Spleen (tissue), 11 donors: ENCODE results near the gene SDK1. TPM values are rescaled to one million over a fixed set of nuclear protein-coding genes. Genes with fewer than 3 reads are reported as not detected.

Experiments
- DNase-seq: peaks from one replicate; pipeline ENCODE4 v3.0.0-alpha.2; 2020
- H3K27ac ChIP-seq, 8 donors: fragments of 200-600 bp; sonication (generic) in 7 of 8; 1 replicate in 4 of 8; 2 replicates in 4 of 8; pipeline versions ENCODE4 v1.5.0 to v1.8.0; 2016 to 2021; ENCODE audit warnings: inconsistent platforms in 4 of 8, mild to moderate bottlenecking in 4 of 8, moderate library complexity in 1 of 8
- H3K27me3 ChIP-seq, 7 donors: fragments of 200-600 bp; sonication (generic) in 6 of 7; replicated peaks in 1 of 7; 1 replicate in 4 of 7; 2 replicates in 3 of 7; pipeline versions ENCODE4 v1.5.0 to v1.8.0; 2016 to 2021; ENCODE audit warnings: inconsistent platforms in 3 of 7, mild to moderate bottlenecking in 1 of 7
- H3K36me3 ChIP-seq, 6 donors: fragments of 200-600 bp; sonication (generic) in 5 of 6; 1 replicate in 4 of 6; 2 replicates in 2 of 6; pipeline versions ENCODE4 v1.5.0 to v1.8.0; 2016 to 2021; ENCODE audit warnings: inconsistent platforms in 2 of 6
- H3K4me1 ChIP-seq, 6 donors: fragments of 200-600 bp; sonication (generic) in 5 of 6; 1 replicate in 3 of 6; 2 replicates in 3 of 6; pipeline versions ENCODE4 v1.5.0 to v1.8.0; 2016 to 2021; ENCODE audit warnings: inconsistent platforms in 3 of 6
- H3K4me3 ChIP-seq, 8 donors: fragments of 200-600 bp; sonication (generic) in 7 of 8; 1 replicate in 4 of 8; 2 replicates in 4 of 8; pipeline versions ENCODE4 v1.5.0 to v1.8.0; 2016 to 2021; ENCODE audit warnings: inconsistent platforms in 4 of 8, mild to moderate bottlenecking in 4 of 8, moderate library complexity in 2 of 8
- H3K9me3 ChIP-seq, 8 donors: fragments of 200-600 bp; sonication (generic) in 7 of 8; 1 replicate in 4 of 8; 2 replicates in 4 of 8; pipeline versions ENCODE4 v1.5.0 to v1.8.0; 2016 to 2021; ENCODE audit warnings: inconsistent platforms in 4 of 8
- POLR2A ChIP-seq, 3 donors: fragments of 450-650 bp; IDR thresholded peaks; one replicate each; pipeline ENCODE4 v1.5.1; 2017; ENCODE audit warnings: antibody characterized with exemption in 3 of 3, mild to moderate bottlenecking in 1 of 3
- POLR2AphosphoS5 ChIP-seq, 3 donors: sonication (generic); formaldehyde crosslinking; IDR thresholded peaks; one replicate each; pipeline ENCODE4 v1.5.1; 2017; ENCODE audit warnings: antibody characterized with exemption in 3 of 3
- WGBS, 5 donors: extraction: QIAGEN DNeasy Blood & Tissue Kit in 3 of 5; methylation state at CpG; one replicate each; pipeline versions ENCODE4 v1.1.5 to v1.1.7; 2013 to 2018; 5-methylcytosine and 5-hydroxymethylcytosine counted together
- intact Hi-C: fragments of 100-400 bp; cut with DNase I; formaldehyde crosslinking; loops from one replicate; pipeline ENCODE4 v1.15.0; 2023; ENCODE audit warnings: low total_unique reads
- polyA plus RNA-seq, 3 donors: library from polyadenylated mRNA; stranded (reverse); fragments of 200-250 nt; gene quantifications; one replicate each; pipeline ENCODE4 v1.2.1, GENCODE V29; 2013
- total RNA-seq, 7 donors: library from RNA; depleted of rRNA in 3 of 7; stranded (reverse); fragments of >200 nt in 3 of 7; fragmentation: NEBNext Ultra II Directional in 4 of 7; extraction: Animal tissue kit (Norgen Biotek cat#: 25700) in 4 of 7; gene quantifications; one replicate each; pipeline versions ENCODE4 v1.1.0 to v1.2.1, GENCODE V29; 2016 to 2021
- TF ChIP-seq, protein P1 (sequence below), 11 experiments: fragments of 200-600 bp in 7 of 11; fragments of 450-650 bp in 4 of 11; sonication (generic) in 4 of 11; IDR thresholded peaks in 8 of 11; conservative IDR thresholded peaks in 3 of 11; 1 replicate in 7 of 11; 2 replicates in 4 of 11; pipeline versions ENCODE4 v1.4.0 to v1.8.0; 2016 to 2021; ENCODE audit warnings: antibody characterized with exemption in 11 of 11, inconsistent platforms in 4 of 11, mild to moderate bottlenecking in 1 of 11
- donor health status: healthy with polysubstance abuse.
- donor health status: DM: no; HTN: no; CAD: no; lungs with moderate emphysema.
- donor health status: DM: no; HTN: no; CAD: no.
- donor health status: Bipolar disorder and iron deficiency.
- donor health status: healthy.
- donor health status: DM: no; HTN: no; CAD: no.
- donor health status: DM: yes; HTN: yes; CAD: no.

SDK1 gene
- total and polyA plus RNA-seq, 10 donors = 3.2 to 54.1 (median 35.1) TPM

DNA sequence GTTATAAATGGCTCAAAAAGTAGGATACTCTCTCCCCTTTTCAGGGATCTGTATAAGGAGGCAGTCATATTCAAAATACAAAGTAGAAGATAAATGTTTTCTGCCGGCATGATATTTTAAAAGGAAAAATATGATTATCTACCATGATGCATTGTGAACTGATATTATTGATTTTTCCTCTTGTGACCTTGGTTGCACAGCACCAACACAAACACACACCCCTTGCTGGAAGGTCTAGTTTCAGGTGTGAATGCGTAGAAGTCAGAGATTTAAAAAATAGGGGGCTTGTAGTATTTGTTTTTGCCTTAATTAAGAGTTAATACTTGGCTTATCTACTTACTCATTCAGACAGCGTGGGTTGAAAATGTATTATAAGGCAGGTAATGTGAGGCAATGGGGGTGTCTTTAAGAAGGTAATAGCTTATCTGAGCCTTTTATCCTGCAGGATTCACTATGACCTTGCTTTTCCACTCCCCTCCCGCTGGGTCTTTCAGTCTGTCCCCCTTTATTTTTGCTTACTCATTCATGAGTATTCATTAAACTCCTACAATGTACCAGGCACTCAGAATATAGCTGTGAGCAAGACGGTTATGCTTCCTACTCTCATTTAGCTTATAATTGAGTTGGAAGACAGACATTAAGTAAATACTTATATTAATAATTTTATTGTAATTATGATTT, 390.6 kb downstream of the SDK1 start:
- 80 to 90% (median 85%) methylated on average over 5 of the region's 5 CpGs for WGBS, 5 donors
- Histone ChIP-seq H3K27me3 (no peaks in the 10 kb centered on the region), H3K36me3 (no peaks in the 10 kb centered on the region), H3K4me1 (no peaks in the 10 kb centered on the region), H3K27ac (no peak overlapping the region), H3K9me3 (peaks cover 0 to 14% (median 0%) of the 10 kb centered on the region in 8 donors), H3K4me3 (no peak overlapping the region)
- no peak for DNase-seq
- TF ChIP-seq POLR2A (IDR thresholded peaks at IDR 0.05) = no peak
- no peak for TF ChIP-seq POLR2AphosphoS5 (IDR thresholded peaks at IDR 0.05)
- TF ChIP-seq, protein P1, sequence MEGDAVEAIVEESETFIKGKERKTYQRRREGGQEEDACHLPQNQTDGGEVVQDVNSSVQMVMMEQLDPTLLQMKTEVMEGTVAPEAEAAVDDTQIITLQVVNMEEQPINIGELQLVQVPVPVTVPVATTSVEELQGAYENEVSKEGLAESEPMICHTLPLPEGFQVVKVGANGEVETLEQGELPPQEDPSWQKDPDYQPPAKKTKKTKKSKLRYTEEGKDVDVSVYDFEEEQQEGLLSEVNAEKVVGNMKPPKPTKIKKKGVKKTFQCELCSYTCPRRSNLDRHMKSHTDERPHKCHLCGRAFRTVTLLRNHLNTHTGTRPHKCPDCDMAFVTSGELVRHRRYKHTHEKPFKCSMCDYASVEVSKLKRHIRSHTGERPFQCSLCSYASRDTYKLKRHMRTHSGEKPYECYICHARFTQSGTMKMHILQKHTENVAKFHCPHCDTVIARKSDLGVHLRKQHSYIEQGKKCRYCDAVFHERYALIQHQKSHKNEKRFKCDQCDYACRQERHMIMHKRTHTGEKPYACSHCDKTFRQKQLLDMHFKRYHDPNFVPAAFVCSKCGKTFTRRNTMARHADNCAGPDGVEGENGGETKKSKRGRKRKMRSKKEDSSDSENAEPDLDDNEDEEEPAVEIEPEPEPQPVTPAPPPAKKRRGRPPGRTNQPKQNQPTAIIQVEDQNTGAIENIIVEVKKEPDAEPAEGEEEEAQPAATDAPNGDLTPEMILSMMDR (IDR thresholded peaks at IDR 0.05 in 8 of 11, conservative IDR thresholded peaks at IDR 0.05 in 3 of 11) = no peak
- intact Hi-C loops = no loop called here

DNA sequence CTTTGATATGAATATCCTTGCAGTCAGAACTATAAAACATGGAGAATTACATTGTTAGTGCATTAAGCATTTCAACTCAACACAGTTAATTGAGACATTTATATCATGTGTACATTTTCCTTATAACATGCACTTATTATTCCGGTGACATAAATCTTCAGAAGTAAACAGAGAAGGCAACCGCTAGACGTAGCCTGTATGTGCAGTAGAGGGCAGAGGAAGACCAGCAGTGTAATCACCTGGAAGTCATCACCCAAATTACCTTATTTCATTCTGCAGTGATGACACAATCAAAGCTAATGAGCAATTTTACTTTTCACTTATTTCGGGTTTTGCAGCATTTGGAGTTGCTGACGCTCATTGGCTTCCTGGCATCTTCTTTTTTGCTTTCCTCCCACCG, 394.6 kb downstream of the SDK1 start:
- 75 to 84% (median 82%) methylated on average over 6 of the region's 6 CpGs for WGBS, 5 donors
- H3K4me1 ChIP-seq = no peaks in the 10 kb centered on the region
- intact Hi-C loops = no loop called here
- no peak for DNase-seq
- no peak overlapping the region for H3K27ac ChIP-seq
- no peaks in the 10 kb centered on the region for H3K27me3 ChIP-seq
- H3K4me3 ChIP-seq = no peak overlapping the region
- H3K36me3 ChIP-seq = no peaks in the 10 kb centered on the region
- H3K9me3 ChIP-seq = no peaks in the 10 kb centered on the region
- TF ChIP-seq, protein P1 (IDR thresholded peaks at IDR 0.05 in 8 of 11, conservative IDR thresholded peaks at IDR 0.05 in 3 of 11) = peak in 3 of 11 experiments; percentile 17 to 25 (median 25)
- TF ChIP-seq POLR2A (IDR thresholded peaks at IDR 0.05) = no peak

DNA sequence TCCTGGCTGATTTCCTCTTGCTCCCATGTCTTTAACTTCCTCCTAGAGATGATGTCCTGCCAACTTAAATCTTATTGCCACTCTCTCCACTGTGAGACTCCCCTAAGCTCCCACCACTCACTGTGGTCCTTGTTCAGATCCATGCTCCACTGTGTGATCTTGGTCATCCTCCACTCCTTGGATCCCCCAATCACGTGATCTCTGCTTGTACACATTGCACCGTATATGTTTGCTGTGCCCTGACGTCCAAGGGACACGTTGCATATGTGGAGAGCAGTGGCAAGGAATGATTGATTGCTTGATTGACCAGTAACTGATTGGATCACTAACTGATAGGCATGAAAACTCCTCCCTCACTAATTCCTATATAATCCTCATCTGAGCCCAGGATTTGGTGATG, 395.1 kb downstream of the SDK1 start:
- DNase-seq = no peak
- H3K36me3 ChIP-seq = no peaks in the 10 kb centered on the region
- H3K4me1 ChIP-seq = no peaks in the 10 kb centered on the region
- no peak overlapping the region for H3K4me3 ChIP-seq
- no peaks in the 10 kb centered on the region for H3K27me3 ChIP-seq
- TF ChIP-seq POLR2AphosphoS5 (IDR thresholded peaks at IDR 0.05) (no peak), POLR2A (IDR thresholded peaks at IDR 0.05) (no peak)
- TF ChIP-seq, protein P1 (IDR thresholded peaks at IDR 0.05 in 8 of 11, conservative IDR thresholded peaks at IDR 0.05 in 3 of 11) = no peak
- H3K27ac ChIP-seq = no peak overlapping the region
- 89 to 95% (median 91%) methylated on average over 4 of the region's 4 CpGs for WGBS, 5 donors
- no peaks in the 10 kb centered on the region for H3K9me3 ChIP-seq
- intact Hi-C loops = no loop called here

DNA sequence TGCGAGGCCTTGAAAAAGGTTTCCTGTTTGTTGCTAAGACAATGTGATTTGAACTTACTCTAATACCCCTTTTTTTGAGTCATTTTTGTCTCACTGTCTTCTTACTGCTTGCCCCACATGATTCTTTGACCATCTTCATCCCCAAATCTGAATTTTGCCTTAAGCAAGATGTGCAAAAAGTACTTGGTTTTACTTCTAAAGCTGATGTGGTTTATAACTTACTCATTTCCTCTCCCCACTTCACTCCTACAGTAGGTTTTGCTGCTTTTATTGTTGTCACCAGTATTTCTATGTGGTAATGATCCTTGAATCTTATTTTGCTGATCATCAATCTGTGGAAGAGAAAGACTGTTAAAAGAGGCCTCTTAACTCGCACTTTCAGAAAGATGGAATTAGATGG, 396.4 kb downstream of the SDK1 start:
- WGBS, 5 donors = 72 to 94% (median 78%) methylated on average over 2 of the region's 2 CpGs
- TF ChIP-seq POLR2AphosphoS5 (IDR thresholded peaks at IDR 0.05) = no peak
- no peak for TF ChIP-seq POLR2A (IDR thresholded peaks at IDR 0.05)
- TF ChIP-seq, protein P1 (IDR thresholded peaks at IDR 0.05 in 8 of 11, conservative IDR thresholded peaks at IDR 0.05 in 3 of 11) = no peak
- no peak overlapping the region for H3K4me3 ChIP-seq
- intact Hi-C loops = no loop called here
- H3K27me3 ChIP-seq = no peaks in the 10 kb centered on the region
- H3K36me3 ChIP-seq = no peaks in the 10 kb centered on the region
- no peaks in the 10 kb centered on the region for H3K4me1 ChIP-seq
- no peak overlapping the region for H3K27ac ChIP-seq
- DNase-seq = no peak
- no peaks in the 10 kb centered on the region for H3K9me3 ChIP-seq
